Measurements from ENCODE around the gene TMEM140. TPM values are rescaled to one million over a fixed set of nuclear protein-coding genes. Genes with fewer than 3 reads are reported as not detected.
"Not testable (repeated sequence)": the region's sequence is repeated elsewhere in the genome, so short reads cannot be mapped to it uniquely, and the experiment has no call there.

The TMEM140 gene
- total and polyA plus RNA-seq, 3 donors from 2014 or later, result 5.1 to 11.4 (median 6.3) TPM

DNA sequence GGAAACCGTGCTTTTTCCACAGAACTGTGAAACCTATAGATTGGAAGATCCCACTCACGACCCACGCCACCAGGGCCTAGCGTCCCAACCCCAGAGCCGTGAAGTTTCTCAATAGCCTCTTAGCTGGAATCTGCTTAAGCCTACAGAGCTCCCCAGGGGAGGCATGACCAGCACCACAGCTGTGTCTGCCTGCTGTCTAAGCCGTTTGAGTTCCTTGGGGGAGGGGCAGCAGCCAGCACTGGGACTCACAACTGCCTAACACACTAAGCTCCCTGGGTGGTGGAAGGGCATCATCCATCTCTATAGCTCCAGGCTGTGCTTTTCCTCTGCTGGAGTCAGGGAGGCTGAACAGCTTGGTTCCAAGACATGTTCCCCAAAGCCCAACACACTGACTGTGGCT, 26.0 kb upstream of the TMEM140 start:
- no peaks in the 10 kb centered on the region for H3K9me3 ChIP-seq
- no peak overlapping the region for H3K27ac ChIP-seq
- intact Hi-C loops (cut with DNase I; ENCODE audit: low total_unique reads), result no loop called here
- WGBS, 2 donors, result 81 to 98% methylated on average over 5 to 6 of the region's 6 CpGs
- no peaks in the 10 kb centered on the region for H3K27me3 ChIP-seq
- TF ChIP-seq POLR2A (IDR thresholded peaks at IDR 0.05) (no peak), CTCF (IDR thresholded peaks at IDR 0.05) (no peak)
- H3K4me1 ChIP-seq, result no peaks in the 10 kb centered on the region
- no peaks in the 10 kb centered on the region for H3K36me3 ChIP-seq (ENCODE audit: low read depth, missing control alignments)
- DNase-seq, result no peak
- no peak overlapping the region for H3K4me3 ChIP-seq

- H3K9me3 ChIP-seq; intact Hi-C loops (cut with DNase I; ENCODE audit: low total_unique reads); DNase-seq; H3K27ac ChIP-seq; H3K4me1 ChIP-seq; H3K27me3 ChIP-seq; H3K36me3 ChIP-seq (ENCODE audit: low read depth, missing control alignments); H3K4me3 ChIP-seq: not testable (repeated sequence)
- 90 to 94% methylated on average over 3 of the region's 3 CpGs for WGBS, 2 donors
Measured at GRCh38 chr7:135124631-135125030, 23.2 kb upstream of the TMEM140 start.

DNA sequence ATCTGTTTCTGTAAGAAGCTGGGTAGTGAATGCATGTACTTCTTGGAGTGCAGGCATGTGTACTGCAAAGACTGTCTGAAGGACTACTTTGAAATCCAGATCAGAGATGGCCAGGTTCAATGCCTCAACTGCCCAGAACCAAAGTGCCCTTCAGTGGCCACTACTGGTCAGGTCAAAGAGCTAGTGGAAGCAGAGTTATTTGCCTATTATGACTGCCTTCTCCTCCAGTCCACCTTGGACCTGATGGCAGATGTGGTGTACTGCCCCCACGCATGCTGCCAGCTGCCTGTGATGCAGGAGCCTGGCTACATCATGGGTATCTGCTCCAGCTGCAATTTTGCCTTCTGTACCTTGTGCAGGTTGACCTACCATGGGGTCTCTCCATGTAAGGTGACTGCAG, 18.9 kb upstream of the TMEM140 start:
- WGBS, 2 donors, result 100% methylated on average over 1 of the region's 1 CpG
- Histone ChIP-seq H3K27me3 (no peaks in the 10 kb centered on the region), H3K4me3 (no peak overlapping the region), H3K36me3 (ENCODE audit: low read depth, missing control alignments) (no peaks in the 10 kb centered on the region), H3K27ac (no peak overlapping the region), H3K9me3 (no peaks in the 10 kb centered on the region), H3K4me1 (no peaks in the 10 kb centered on the region)
- no peak for DNase-seq
- TF ChIP-seq CTCF (IDR thresholded peaks at IDR 0.05) (no peak), POLR2A (IDR thresholded peaks at IDR 0.05) (no peak)
- intact Hi-C loops (cut with DNase I; ENCODE audit: low total_unique reads), result no loop called here

DNA sequence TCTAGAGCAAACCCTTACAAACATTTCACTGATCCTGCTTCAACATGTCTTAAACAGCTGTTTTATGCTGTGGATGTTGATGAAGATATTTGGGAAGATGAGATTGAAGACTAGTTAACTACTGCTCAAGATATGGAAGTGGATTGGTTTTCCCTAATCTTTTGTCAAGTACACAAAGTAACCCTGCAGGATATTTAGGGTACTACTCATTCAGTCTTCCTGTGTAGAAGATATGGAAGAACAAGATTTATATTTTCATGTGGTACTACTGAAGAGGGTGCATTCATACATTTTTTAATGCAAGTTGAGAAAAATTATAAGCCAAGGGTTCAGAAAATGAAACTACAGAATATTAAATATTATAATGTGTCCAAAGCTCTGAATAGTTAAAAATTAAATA, 18.3 kb upstream of the TMEM140 start:
- no peak overlapping the region for H3K4me3 ChIP-seq
- no peaks in the 10 kb centered on the region for H3K4me1 ChIP-seq
- H3K36me3 ChIP-seq (ENCODE audit: low read depth, missing control alignments), result no peaks in the 10 kb centered on the region
- TF ChIP-seq POLR2A (IDR thresholded peaks at IDR 0.05), result no peak
- no peak for TF ChIP-seq CTCF (IDR thresholded peaks at IDR 0.05)
- no peak for DNase-seq
- H3K27me3 ChIP-seq, result no peaks in the 10 kb centered on the region
- H3K9me3 ChIP-seq, result no peaks in the 10 kb centered on the region
- H3K27ac ChIP-seq, result no peak overlapping the region
- intact Hi-C loops (cut with DNase I; ENCODE audit: low total_unique reads), result no loop called here

GRCh38 chr7:135143885-135144668, 3.8 kb upstream of the TMEM140 start:
- Histone ChIP-seq H3K4me3 (no peak overlapping the region), H3K27ac (peak overlapping the region in 1 of 2 donors; percentile 67), H3K9me3 (no peaks in the 10 kb centered on the region), H3K4me1 (peaks cover 14% of the 10 kb centered on the region), H3K36me3 (ENCODE audit: low read depth, missing control alignments) (no peaks in the 10 kb centered on the region), H3K27me3 (no peaks in the 10 kb centered on the region)
- WGBS, 2 donors, result 48 to 49% methylated on average over 3 of the region's 3 CpGs
- TF ChIP-seq POLR2A (IDR thresholded peaks at IDR 0.05), result no peak
- no peak for TF ChIP-seq CTCF (IDR thresholded peaks at IDR 0.05)
- intact Hi-C loops (cut with DNase I; ENCODE audit: low total_unique reads), result no loop called here
- peak; percentile 55 for DNase-seq
